Spinal cord (tissue), 10 donors: ENCODE data around the gene LPAR5. TPM values are rescaled to one million over a fixed set of nuclear protein-coding genes. Genes with fewer than 3 reads are reported as not detected.

ENCODE experiments used
- DNase-seq, 6 donors: peaks; one replicate each; pipeline versions ENCODE4 v3.0.0 to v3.0.0-alpha.2; 2013 to 2015; ENCODE audit warnings: low spot score in 6 of 6, low read depth in 4 of 6
- H3K27ac ChIP-seq: one replicate; pipeline ENCODE4 v1.5.1; 2013; ENCODE audit warnings: low read depth, low read length, control low read depth
- H3K27me3 ChIP-seq: one replicate; pipeline ENCODE4 v1.6.1; 2013; ENCODE audit warnings: low read length; ENCODE audit not compliant: control insufficient read depth, insufficient read depth
- H3K36me3 ChIP-seq: one replicate; pipeline ENCODE4 v1.6.1; 2013; ENCODE audit warnings: low read length; ENCODE audit not compliant: control insufficient read depth, insufficient read depth
- H3K4me1 ChIP-seq: one replicate; pipeline ENCODE4 v1.6.1; 2013; ENCODE audit warnings: low read length; ENCODE audit not compliant: control insufficient read depth, insufficient read depth
- H3K4me3 ChIP-seq: one replicate; pipeline ENCODE4 v1.5.1; 2013; ENCODE audit warnings: low read depth, low read length, control low read depth
- H3K9me3 ChIP-seq: one replicate; pipeline ENCODE4 v1.6.1; 2013; ENCODE audit warnings: low read length; ENCODE audit not compliant: control insufficient read depth, insufficient read depth
- WGBS: methylation state at CpG from one replicate; pipeline ENCODE4 v1.1.5; 2013; ENCODE audit warnings: missing lambda C conversion rate; ENCODE audit not compliant: insufficient coverage; 5-methylcytosine and 5-hydroxymethylcytosine counted together
- polyA plus RNA-seq, 2 donors: library from polyadenylated mRNA; unstranded; fragments of 120-200 nt; gene quantifications; one replicate each; pipeline ENCODE4 v1.2.1, GENCODE V29; 2013; ENCODE audit not compliant: insufficient read length in 2 of 2
- total RNA-seq, 2 donors: library from RNA; depleted of rRNA in 1 of 2; stranded (reverse); fragments of 120-200 nt in 1 of 2; fragments of >200 nt in 1 of 2; gene quantifications; one replicate each; pipeline versions ENCODE4 v1.2.3 to v1.2.4, GENCODE V29; 2013 to 2014
- donor health status: healthy.

The LPAR5 gene
- total and polyA plus RNA-seq, 4 donors: 2.5 to 9.1 (median 4.7) TPM

GRCh38 chr12:6641131-6641530, 5.4 kb upstream of the LPAR5 start:
- no peaks in the 10 kb centered on the region for H3K9me3 ChIP-seq
- WGBS: 80% methylated on average over 4 of the region's 4 CpGs
- DNase-seq: no peak

GRCh38 chr12:6640497-6640896, 4.7 kb upstream of the LPAR5 start:
- 96% methylated on average over 3 of the region's 4 CpGs for WGBS
- Histone ChIP-seq H3K4me1 (peaks cover 6% of the 10 kb centered on the region), H3K27ac (no peak overlapping the region), H3K9me3 (no peaks in the 10 kb centered on the region), H3K36me3 (peaks cover 2% of the 10 kb centered on the region), H3K27me3 (no peaks in the 10 kb centered on the region), H3K4me3 (no peak overlapping the region)
- no peak for DNase-seq

More at GRCh38 chr12:6641131-6641530, 5.4 kb upstream of the LPAR5 start:
- Histone ChIP-seq H3K27me3 (no peaks in the 10 kb centered on the region), H3K36me3 (no peaks in the 10 kb centered on the region), H3K4me1 (peaks cover 6% of the 10 kb centered on the region), H3K4me3 (no peak overlapping the region), H3K27ac (no peak overlapping the region)

- Histone ChIP-seq H3K36me3 (peaks cover 2% of the 10 kb centered on the region), H3K4me1 (peaks cover 1% of the 10 kb centered on the region), H3K27ac (no peak overlapping the region), H3K27me3 (no peaks in the 10 kb centered on the region), H3K4me3 (no peak overlapping the region), H3K9me3 (no peaks in the 10 kb centered on the region)
- DNase-seq: no peak
- WGBS: 75% methylated on average over 7 of the region's 11 CpGs
Observed at GRCh38 chr12:6639151-6639801, 3.5 kb upstream of the LPAR5 start.

GRCh38 chr12:6638305-6638704, 2.5 kb upstream of the LPAR5 start:
- H3K9me3 ChIP-seq: no peaks in the 10 kb centered on the region
- DNase-seq: no peak
- H3K27me3 ChIP-seq: no peaks in the 10 kb centered on the region
- H3K4me3 ChIP-seq: no peak overlapping the region
- 77% methylated on average over 6 of the region's 9 CpGs for WGBS
- H3K4me1 ChIP-seq: no peaks in the 10 kb centered on the region
- H3K27ac ChIP-seq: no peak overlapping the region
- peaks cover 2% of the 10 kb centered on the region for H3K36me3 ChIP-seq

GRCh38 chr12:6635375-6635855, 344 bp downstream of the LPAR5 start:
- Histone ChIP-seq H3K36me3 (peaks cover 2% of the 10 kb centered on the region), H3K4me1 (peaks cover 8% of the 10 kb centered on the region), H3K4me3 (no peak overlapping the region), H3K27me3 (no peaks in the 10 kb centered on the region), H3K9me3 (no peaks in the 10 kb centered on the region), H3K27ac (no peak overlapping the region)
- WGBS: 46% methylated on average over 5 of the region's 5 CpGs
- no peak for DNase-seq

- DNase-seq: no peak
Observed at GRCh38 chr12:6632026-6632983, 3.5 kb downstream of the LPAR5 start.

GRCh38 chr12:6631549-6631961, 4.2 kb downstream of the LPAR5 start:
- H3K27ac ChIP-seq: no peak overlapping the region
- DNase-seq: no peak
- H3K36me3 ChIP-seq: peaks cover 2% of the 10 kb centered on the region
- H3K27me3 ChIP-seq: no peaks in the 10 kb centered on the region
- peaks cover 8% of the 10 kb centered on the region for H3K4me1 ChIP-seq
- H3K4me3 ChIP-seq: no peak overlapping the region
- WGBS: no CpG with 5 or more reads among the region's 3 CpGs
- H3K9me3 ChIP-seq: no peaks in the 10 kb centered on the region

More at GRCh38 chr12:6632026-6632983, 3.5 kb downstream of the LPAR5 start:
- H3K27me3 ChIP-seq: no peaks in the 10 kb centered on the region
- 56% methylated on average over 21 of the region's 21 CpGs for WGBS
- H3K4me3 ChIP-seq: no peak overlapping the region
- peaks cover 2% of the 10 kb centered on the region for H3K36me3 ChIP-seq
- H3K4me1 ChIP-seq: peaks cover 8% of the 10 kb centered on the region
- H3K9me3 ChIP-seq: no peaks in the 10 kb centered on the region
- peak overlapping the region; percentile 45 for H3K27ac ChIP-seq

GRCh38 chr12:6630736-6631135, 5.0 kb downstream of the LPAR5 start:
- Histone ChIP-seq H3K4me1 (peaks cover 8% of the 10 kb centered on the region), H3K9me3 (no peaks in the 10 kb centered on the region), H3K27me3 (no peaks in the 10 kb centered on the region), H3K36me3 (peaks cover 1% of the 10 kb centered on the region), H3K4me3 (no peak overlapping the region), H3K27ac (no peak overlapping the region)
- peak in 1 of 6 donors; percentile 86 for DNase-seq
- 55% methylated on average over 4 of the region's 5 CpGs for WGBS

- Histone ChIP-seq H3K27ac (no peak overlapping the region), H3K4me3 (no peak overlapping the region), H3K27me3 (no peaks in the 10 kb centered on the region), H3K4me1 (peaks cover 3% of the 10 kb centered on the region), H3K9me3 (no peaks in the 10 kb centered on the region), H3K36me3 (no peaks in the 10 kb centered on the region)
- 73% methylated on average over 3 of the region's 7 CpGs for WGBS
- DNase-seq: no peak
Observed at GRCh38 chr12:6627616-6628015, 8.1 kb downstream of the LPAR5 start.
